ENCODE measurements around the gene FLRT2. TPM values are rescaled to one million over a fixed set of nuclear protein-coding genes. Genes with fewer than 3 reads are reported as not detected.

FLRT2 gene
- total RNA-seq, 2 donors from 2014 or later: not detected

DNA sequence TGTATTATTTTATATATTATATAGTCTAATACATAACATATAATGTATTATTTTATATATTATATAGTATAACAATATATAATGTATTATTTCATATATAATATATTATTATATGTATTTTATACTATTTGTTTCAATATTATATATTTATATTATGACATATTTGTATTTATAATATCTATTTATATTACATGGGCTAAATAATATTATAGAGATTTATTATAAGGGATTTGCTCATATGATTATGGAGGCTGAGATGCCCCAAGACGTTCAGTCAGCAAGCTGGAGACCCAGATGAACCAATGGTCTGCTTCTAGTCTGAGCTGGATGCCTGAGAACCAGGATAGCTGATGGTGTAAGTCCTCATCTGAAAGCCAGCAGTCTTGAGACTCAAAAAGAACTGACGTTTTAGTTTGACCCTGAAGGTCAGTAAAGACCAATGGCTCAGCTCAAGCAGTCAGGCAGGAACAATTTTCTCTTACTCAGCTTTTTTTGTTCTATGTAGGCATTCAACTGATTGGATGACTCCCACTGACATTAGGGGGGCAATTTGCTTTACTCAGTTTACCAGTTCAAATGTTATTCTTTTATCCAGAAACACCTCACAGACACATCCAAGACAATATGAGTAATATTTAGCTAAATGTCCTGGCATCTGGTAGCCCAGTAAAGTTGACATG, 130.4 kb downstream of the FLRT2 start:
- Mint-ChIP-seq H3K36me3 (ENCODE audit: low read depth) (no peaks in the 10 kb centered on the region), H3K4me1 (no peaks in the 10 kb centered on the region), H3K27ac (no peak overlapping the region), H3K9me3 (peaks cover 5% of the 10 kb centered on the region), H3K4me3 (no peak overlapping the region), H3K27me3 (no peaks in the 10 kb centered on the region)
- no peak for ATAC-seq (replicated peaks)

DNA sequence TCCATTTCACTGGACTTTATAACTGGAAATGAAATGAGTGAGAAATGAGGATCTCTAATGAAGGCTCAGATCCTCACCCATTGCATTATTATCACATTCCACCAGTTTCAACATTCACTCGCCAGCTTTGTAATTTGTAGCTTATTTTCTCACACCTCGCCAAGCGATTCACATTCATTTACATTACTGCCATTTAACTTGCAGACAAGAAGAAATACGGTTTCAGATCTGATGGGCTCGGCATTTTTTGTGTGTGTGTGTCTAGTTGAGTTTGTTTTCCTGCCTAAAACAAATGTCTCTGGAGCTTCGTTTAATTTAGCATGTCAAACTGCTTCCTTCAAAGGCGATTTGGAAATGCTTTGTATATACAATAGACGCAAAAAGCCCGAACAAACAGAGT, 132.2 kb downstream of the FLRT2 start:
- no peaks in the 10 kb centered on the region for H3K4me1 Mint-ChIP-seq
- no peaks in the 10 kb centered on the region for H3K27me3 Mint-ChIP-seq
- no peak overlapping the region for H3K4me3 Mint-ChIP-seq
- no peaks in the 10 kb centered on the region for H3K36me3 Mint-ChIP-seq (ENCODE audit: low read depth)
- H3K27ac Mint-ChIP-seq: no peak overlapping the region
- ATAC-seq (replicated peaks): no peak
- H3K9me3 Mint-ChIP-seq: peaks cover 5% of the 10 kb centered on the region

DNA sequence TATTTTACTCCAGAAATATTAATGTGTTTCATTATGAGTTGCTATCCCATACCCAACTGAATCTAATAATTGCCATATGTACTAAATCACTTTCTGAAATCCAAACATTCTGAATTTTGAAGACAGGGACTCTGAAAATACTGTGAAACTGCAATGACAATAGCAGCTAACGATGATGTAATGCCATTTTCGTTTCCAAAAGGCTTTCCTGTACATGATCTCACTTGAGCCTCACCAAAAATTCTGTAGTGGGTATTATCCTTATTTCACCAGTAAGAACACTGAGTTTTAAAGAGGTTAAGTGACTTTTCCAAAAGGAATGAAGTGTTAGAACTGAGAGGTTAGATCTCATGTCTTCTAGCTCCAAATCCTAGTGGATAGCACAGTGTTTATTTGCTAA, 133.3 kb downstream of the FLRT2 start:
- H3K4me3 Mint-ChIP-seq: no peak overlapping the region
- no peaks in the 10 kb centered on the region for H3K27me3 Mint-ChIP-seq
- H3K36me3 Mint-ChIP-seq (ENCODE audit: low read depth): no peaks in the 10 kb centered on the region
- H3K27ac Mint-ChIP-seq: no peak overlapping the region
- H3K4me1 Mint-ChIP-seq: no peaks in the 10 kb centered on the region
- no peak for ATAC-seq (replicated peaks)
- no peaks in the 10 kb centered on the region for H3K9me3 Mint-ChIP-seq

DNA sequence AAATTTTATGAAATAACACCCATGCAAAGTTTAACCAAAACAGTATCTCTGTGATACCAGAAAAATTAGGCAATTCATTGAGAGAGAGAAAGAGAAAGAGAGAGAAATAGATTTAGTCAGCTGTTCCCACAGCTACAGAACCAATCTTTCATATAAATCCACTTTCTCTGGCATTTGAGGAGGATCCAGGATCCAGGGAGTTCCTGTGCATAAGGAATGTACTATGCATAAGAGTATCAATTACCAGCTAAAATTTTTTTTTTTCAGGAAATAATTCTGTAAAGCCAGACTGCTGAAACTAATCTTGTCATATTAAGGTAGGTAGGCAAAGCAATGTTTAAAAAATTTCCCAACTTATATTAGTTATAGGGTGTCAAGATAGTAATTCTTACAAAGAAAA, 133.7 kb downstream of the FLRT2 start:
- no peak overlapping the region for H3K4me3 Mint-ChIP-seq
- ATAC-seq (replicated peaks): no peak
- no peaks in the 10 kb centered on the region for H3K9me3 Mint-ChIP-seq
- H3K36me3 Mint-ChIP-seq (ENCODE audit: low read depth): no peaks in the 10 kb centered on the region
- no peak overlapping the region for H3K27ac Mint-ChIP-seq
- H3K27me3 Mint-ChIP-seq: no peaks in the 10 kb centered on the region
- H3K4me1 Mint-ChIP-seq: no peaks in the 10 kb centered on the region

DNA sequence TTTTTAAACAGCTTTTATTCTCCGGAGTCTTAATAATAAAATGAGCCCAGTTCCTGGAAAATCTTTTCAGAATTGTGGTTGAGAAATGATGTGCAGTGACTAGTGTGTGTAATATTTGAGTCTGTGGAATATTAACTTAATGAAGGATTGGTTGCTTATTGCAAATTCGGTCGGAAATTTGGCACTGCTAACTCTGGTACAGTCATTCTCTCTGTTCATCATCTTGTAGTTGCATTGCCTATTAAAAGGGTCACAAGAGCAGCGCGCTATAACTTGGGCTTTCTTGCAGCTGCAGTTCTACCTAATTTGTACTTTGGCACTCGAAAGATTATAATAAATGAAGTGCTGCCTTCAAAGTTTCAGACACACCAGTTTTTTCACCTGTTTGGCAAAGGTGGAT, 146.0 kb downstream of the FLRT2 start:
- H3K4me3 Mint-ChIP-seq: no peak overlapping the region
- ATAC-seq (replicated peaks): no peak
- no peaks in the 10 kb centered on the region for H3K36me3 Mint-ChIP-seq (ENCODE audit: low read depth)
- no peaks in the 10 kb centered on the region for H3K27me3 Mint-ChIP-seq
- H3K27ac Mint-ChIP-seq: no peak overlapping the region
- no peaks in the 10 kb centered on the region for H3K9me3 Mint-ChIP-seq
- no peaks in the 10 kb centered on the region for H3K4me1 Mint-ChIP-seq

DNA sequence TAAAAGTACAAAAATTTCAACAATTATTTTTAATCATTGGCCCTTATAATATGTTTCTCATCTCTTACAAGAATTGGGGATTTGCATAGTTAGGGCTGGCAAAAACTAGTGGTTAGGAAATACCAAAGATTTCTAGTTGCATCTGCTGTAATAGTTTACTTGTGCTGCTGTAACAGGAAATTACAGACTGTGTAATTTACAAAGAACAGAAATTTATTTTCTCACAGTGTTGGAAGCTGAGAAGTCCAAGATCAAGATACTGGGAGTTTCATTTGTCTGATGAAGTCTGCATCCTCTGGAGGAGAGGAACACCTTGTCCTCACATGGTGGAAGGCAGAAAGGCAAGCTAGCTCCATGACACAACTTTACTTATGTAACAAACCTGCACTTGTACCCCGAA, 157.0 kb downstream of the FLRT2 start:
- peaks cover 7% of the 10 kb centered on the region for H3K9me3 Mint-ChIP-seq
- H3K36me3 Mint-ChIP-seq (ENCODE audit: low read depth): no peaks in the 10 kb centered on the region
- ATAC-seq (replicated peaks): no peak
- no peaks in the 10 kb centered on the region for H3K4me1 Mint-ChIP-seq
- H3K4me3 Mint-ChIP-seq: no peak overlapping the region
- H3K27me3 Mint-ChIP-seq: no peaks in the 10 kb centered on the region
- H3K27ac Mint-ChIP-seq: no peak overlapping the region

DNA sequence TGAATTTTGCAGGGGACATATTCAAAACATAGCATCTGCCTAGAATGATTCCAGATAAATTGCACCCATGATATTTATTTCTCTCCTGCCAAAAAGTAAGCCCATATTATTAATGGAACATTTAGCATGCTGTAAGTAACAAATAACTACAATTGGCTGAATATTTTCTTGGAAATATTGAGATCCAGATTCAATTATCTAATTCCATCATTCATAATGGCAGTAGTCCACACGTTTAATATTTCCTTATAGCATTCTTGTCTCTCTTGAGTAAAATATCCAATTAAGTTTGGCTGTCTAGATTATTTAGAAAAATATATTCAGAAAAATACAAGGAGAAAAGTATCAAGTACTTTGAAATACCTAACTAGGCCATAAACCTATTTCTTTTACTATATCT, 157.5 kb downstream of the FLRT2 start:
- Mint-ChIP-seq H3K4me3 (no peak overlapping the region), H3K36me3 (ENCODE audit: low read depth) (no peaks in the 10 kb centered on the region), H3K4me1 (no peaks in the 10 kb centered on the region), H3K9me3 (peaks cover 7% of the 10 kb centered on the region), H3K27me3 (no peaks in the 10 kb centered on the region), H3K27ac (no peak overlapping the region)
- no peak for ATAC-seq (replicated peaks)

DNA sequence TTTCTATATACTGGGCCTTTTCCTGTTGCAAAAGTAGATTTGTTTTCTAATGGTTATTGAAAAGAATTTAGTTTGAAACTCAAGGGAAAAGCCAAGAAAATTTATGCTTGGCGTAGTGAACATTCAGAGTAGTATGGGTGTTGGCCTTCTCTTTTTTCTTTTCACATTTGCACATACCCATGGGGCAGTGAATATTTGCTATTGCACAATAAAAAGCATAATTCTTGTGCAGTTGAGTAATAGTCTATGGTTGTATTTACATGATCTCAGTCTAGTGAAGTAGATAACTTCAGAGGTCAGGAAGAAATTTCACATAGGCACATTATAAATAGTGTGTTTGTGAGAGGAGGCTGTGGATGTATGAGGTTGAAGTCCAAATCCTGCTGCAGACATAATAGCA, 158.1 kb downstream of the FLRT2 start:
- no peak overlapping the region for H3K4me3 Mint-ChIP-seq
- H3K4me1 Mint-ChIP-seq: no peaks in the 10 kb centered on the region
- H3K9me3 Mint-ChIP-seq: peaks cover 6% of the 10 kb centered on the region
- H3K27me3 Mint-ChIP-seq: no peaks in the 10 kb centered on the region
- no peak for ATAC-seq (replicated peaks)
- no peak overlapping the region for H3K27ac Mint-ChIP-seq
- no peaks in the 10 kb centered on the region for H3K36me3 Mint-ChIP-seq (ENCODE audit: low read depth)

DNA sequence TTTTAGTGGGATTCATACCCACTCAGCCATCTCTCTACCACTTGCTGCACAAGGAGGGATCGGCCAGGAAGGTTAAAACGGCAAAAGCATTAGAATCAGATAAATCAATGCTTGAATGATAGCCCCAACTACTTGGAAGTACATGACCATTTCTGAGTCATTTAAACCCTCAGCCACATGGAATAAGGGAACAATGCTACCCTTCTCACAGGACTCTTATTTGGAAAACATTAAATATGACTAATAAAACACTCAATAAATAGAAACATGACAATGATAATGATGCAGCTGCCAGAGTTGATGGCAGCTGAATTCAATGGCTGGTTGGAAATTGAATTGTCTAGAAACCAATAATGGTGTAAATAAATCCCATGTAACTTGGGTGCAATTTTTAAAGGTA, 165.4 kb downstream of the FLRT2 start:
- H3K4me3 Mint-ChIP-seq: no peak overlapping the region
- H3K9me3 Mint-ChIP-seq: peaks cover 4% of the 10 kb centered on the region
- no peaks in the 10 kb centered on the region for H3K36me3 Mint-ChIP-seq (ENCODE audit: low read depth)
- H3K4me1 Mint-ChIP-seq: no peaks in the 10 kb centered on the region
- H3K27ac Mint-ChIP-seq: no peak overlapping the region
- no peak for ATAC-seq (replicated peaks)
- no peaks in the 10 kb centered on the region for H3K27me3 Mint-ChIP-seq

DNA sequence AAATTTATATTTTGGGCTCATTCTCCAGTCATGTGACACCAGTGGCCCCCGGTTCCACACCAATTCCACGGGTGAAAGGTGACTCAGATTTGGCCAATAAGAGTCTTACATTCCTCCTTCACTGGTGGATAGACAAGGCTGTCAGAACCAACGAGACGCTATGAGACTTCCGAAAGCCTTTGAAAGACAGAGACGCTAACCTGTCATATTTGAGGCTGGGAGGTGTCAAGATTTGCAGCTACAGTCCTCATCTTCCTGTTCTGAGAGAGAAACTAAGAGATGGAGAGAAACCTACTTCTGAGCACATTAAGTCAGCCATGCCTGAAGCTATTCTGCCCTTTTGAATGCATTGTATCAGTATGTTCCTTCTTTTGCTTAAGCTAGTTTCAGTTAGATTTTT, 171.2 kb downstream of the FLRT2 start:
- no peaks in the 10 kb centered on the region for H3K27me3 Mint-ChIP-seq
- no peaks in the 10 kb centered on the region for H3K4me1 Mint-ChIP-seq
- H3K36me3 Mint-ChIP-seq (ENCODE audit: low read depth): no peaks in the 10 kb centered on the region
- ATAC-seq (replicated peaks): no peak
- no peak overlapping the region for H3K4me3 Mint-ChIP-seq
- H3K27ac Mint-ChIP-seq: no peak overlapping the region
- peaks cover 4% of the 10 kb centered on the region for H3K9me3 Mint-ChIP-seq

DNA sequence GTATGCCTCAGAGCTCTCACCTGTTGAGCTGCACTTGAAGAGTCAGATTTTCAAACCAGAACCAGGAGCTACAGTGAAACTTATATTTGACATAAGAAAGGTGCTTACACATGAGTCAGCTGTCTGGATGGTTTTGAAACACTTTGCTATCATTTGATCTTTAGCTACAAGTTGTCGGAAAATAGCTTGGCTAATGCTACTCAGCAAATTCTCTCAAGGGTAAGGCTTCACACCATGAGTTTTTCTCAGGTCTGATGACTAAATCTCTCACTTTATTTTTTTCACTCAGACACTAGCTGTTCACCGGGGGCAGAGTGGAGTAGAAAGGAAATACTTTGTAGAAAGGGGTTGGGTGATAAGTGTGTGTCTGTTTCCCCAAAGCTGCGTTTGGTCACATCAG, 171.8 kb downstream of the FLRT2 start:
- Mint-ChIP-seq H3K36me3 (ENCODE audit: low read depth) (no peaks in the 10 kb centered on the region), H3K27me3 (no peaks in the 10 kb centered on the region), H3K4me1 (no peaks in the 10 kb centered on the region), H3K9me3 (peaks cover 4% of the 10 kb centered on the region), H3K4me3 (no peak overlapping the region), H3K27ac (no peak overlapping the region)
- ATAC-seq (replicated peaks): no peak

DNA sequence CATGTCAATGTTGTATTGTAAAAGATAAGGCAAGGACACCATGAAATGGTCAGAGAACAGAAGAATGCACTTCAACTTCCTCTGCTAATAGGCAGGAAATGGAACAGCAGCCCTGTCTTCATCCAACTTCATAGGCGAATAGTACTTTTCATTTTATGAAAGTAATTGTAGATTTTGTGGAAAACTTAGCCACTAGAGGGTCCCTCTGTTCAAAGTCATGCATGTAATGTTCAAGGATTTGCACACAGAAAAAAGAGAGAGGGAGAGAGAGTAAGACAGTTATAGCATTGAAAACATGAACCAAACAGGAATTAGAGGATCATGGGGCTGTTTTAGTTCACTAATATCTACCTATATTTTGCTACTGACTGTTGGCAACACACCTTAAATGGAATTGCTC, 172.2 kb downstream of the FLRT2 start:
- no peaks in the 10 kb centered on the region for H3K27me3 Mint-ChIP-seq
- H3K9me3 Mint-ChIP-seq: peaks cover 4% of the 10 kb centered on the region
- no peaks in the 10 kb centered on the region for H3K4me1 Mint-ChIP-seq
- H3K27ac Mint-ChIP-seq: no peak overlapping the region
- no peak overlapping the region for H3K4me3 Mint-ChIP-seq
- no peaks in the 10 kb centered on the region for H3K36me3 Mint-ChIP-seq (ENCODE audit: low read depth)
- ATAC-seq (replicated peaks): no peak

DNA sequence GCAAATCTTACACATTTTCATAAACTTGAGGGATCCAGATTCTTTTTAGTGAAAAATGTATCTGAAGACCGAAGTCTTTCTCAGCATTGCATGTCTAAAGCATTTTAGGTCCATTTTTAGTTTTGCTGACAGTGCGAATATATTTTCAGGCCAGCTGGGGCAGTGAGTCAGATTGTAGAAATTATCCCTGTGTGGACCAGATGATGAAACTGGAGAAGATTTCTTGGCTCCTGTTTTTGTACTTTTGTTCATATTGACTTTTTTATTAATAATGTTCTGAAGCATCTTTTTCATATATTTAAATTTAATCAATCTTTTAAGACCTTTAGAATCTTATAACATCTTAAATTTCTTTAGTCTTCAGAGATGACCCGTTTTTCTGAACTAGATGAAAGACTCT, 173.1 kb downstream of the FLRT2 start:
- H3K27ac Mint-ChIP-seq: no peak overlapping the region
- no peaks in the 10 kb centered on the region for H3K27me3 Mint-ChIP-seq
- no peaks in the 10 kb centered on the region for H3K4me1 Mint-ChIP-seq
- H3K4me3 Mint-ChIP-seq: no peak overlapping the region
- no peaks in the 10 kb centered on the region for H3K36me3 Mint-ChIP-seq (ENCODE audit: low read depth)
- peaks cover 4% of the 10 kb centered on the region for H3K9me3 Mint-ChIP-seq
- ATAC-seq (replicated peaks): no peak

Measured in activated T-helper 17 cell treated with anti-CD3 and anti-CD28 coated beads, Interleukin-2, amount 50 U/mL, for 72 hours (primary cell).